Nephron progenitor cell (in vitro differentiated cells): ENCODE results near the gene ATG7.

ENCODE experiments used
- DNase-seq: peaks from one replicate; pipeline ENCODE4 v3.0.0; 2021
- H3K27ac Mint-ChIP-seq: 2 replicates; pipeline ENCODE4 v1.8.0; 2021; ENCODE audit warnings: mild to moderate bottlenecking, moderate library complexity, mixed read lengths
- H3K27me3 Mint-ChIP-seq: 2 replicates; pipeline ENCODE4 v1.8.0; 2021; ENCODE audit warnings: mild to moderate bottlenecking, low read depth, mixed read lengths; ENCODE audit not compliant: poor library complexity
- H3K36me3 Mint-ChIP-seq: 2 replicates; pipeline ENCODE4 v1.8.0; 2021; ENCODE audit warnings: low read depth, mixed read lengths
- H3K4me1 Mint-ChIP-seq: 2 replicates; pipeline ENCODE4 v1.8.0; 2021; ENCODE audit warnings: mixed read lengths
- H3K4me3 Mint-ChIP-seq: 2 replicates; pipeline ENCODE4 v1.8.0; 2021; ENCODE audit warnings: mild to moderate bottlenecking, moderate library complexity, mixed read lengths
- H3K9me3 Mint-ChIP-seq: 2 replicates; pipeline ENCODE4 v1.8.0; 2021; ENCODE audit warnings: mild to moderate bottlenecking, moderate library complexity, mixed read lengths
- TF ChIP-seq, protein P1 (sequence below): fragments of 200-600 bp; sonication (generic); IDR thresholded peaks from 2 replicates; pipeline ENCODE4 v1.5.0; 2021; ENCODE audit warnings: antibody characterized with exemption

The ATG7 gene

DNA sequence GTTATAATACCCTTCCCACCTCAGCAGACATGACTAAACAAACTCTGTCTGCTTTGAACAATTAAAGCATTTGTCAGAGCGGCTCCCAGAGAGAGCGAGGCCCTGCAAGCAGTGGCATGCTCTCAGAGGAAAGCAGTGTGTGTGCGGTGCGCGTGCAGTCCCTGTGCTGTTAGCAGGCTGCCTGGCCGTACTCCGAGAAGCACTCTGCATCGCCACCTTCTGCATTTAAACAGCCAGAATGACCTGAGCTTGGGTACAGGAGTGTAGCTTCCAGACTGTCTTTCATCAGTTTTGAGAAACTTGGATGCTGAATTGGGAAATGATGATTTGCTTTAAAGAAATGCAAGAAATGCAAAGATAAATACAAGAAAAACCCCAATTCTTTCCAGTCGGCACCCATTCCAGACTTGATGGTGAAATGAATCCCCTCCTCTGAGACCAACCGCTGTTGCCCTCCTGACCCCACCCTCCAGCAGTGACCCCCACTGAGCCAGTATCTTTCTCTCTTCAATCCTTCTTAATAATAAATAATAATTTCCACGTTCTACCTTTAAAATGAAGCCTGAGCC, 258.0 kb downstream of the ATG7 start:
- TF ChIP-seq, protein P1, sequence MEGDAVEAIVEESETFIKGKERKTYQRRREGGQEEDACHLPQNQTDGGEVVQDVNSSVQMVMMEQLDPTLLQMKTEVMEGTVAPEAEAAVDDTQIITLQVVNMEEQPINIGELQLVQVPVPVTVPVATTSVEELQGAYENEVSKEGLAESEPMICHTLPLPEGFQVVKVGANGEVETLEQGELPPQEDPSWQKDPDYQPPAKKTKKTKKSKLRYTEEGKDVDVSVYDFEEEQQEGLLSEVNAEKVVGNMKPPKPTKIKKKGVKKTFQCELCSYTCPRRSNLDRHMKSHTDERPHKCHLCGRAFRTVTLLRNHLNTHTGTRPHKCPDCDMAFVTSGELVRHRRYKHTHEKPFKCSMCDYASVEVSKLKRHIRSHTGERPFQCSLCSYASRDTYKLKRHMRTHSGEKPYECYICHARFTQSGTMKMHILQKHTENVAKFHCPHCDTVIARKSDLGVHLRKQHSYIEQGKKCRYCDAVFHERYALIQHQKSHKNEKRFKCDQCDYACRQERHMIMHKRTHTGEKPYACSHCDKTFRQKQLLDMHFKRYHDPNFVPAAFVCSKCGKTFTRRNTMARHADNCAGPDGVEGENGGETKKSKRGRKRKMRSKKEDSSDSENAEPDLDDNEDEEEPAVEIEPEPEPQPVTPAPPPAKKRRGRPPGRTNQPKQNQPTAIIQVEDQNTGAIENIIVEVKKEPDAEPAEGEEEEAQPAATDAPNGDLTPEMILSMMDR: no peak
- Mint-ChIP-seq H3K27ac (peak overlapping the region; percentile 33), H3K4me1 (peaks cover 63% of the 10 kb centered on the region), H3K36me3 (peaks cover 23% of the 10 kb centered on the region), H3K4me3 (no peak overlapping the region), H3K9me3 (peaks cover 22% of the 10 kb centered on the region), H3K27me3 (peaks cover 3% of the 10 kb centered on the region)
- DNase-seq: peak; percentile 33

DNA sequence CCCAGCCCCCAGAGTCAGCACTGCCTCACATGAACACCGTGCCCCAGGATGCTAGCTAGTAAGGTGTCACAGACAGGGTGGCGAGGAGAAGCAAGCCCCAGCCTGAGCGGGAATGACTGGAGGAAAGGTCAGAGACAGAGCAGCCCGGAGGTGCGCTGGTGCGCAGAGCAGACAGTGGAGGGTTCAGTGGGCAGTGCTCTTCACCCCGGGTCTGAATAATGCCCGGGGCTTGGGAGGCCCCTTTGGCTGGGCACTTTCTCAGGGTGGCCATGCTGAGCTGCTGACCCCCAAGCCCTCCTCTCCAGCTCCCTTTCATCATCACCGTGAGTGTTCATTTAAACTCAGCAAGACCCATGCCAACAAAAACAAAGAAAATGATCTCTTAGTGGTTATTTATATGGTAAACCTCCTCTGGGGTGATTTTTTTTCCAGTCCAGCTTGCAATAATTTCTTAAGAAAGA, 260.8 kb downstream of the ATG7 start:
- H3K27ac Mint-ChIP-seq: peak overlapping the region; percentile 95
- peaks cover 9% of the 10 kb centered on the region for H3K9me3 Mint-ChIP-seq
- H3K4me1 Mint-ChIP-seq: peaks cover 90% of the 10 kb centered on the region
- TF ChIP-seq, protein P1: no peak
- H3K36me3 Mint-ChIP-seq: peaks cover 15% of the 10 kb centered on the region
- DNase-seq: no peak
- peak overlapping the region; percentile 60 for H3K4me3 Mint-ChIP-seq
- peaks cover 8% of the 10 kb centered on the region for H3K27me3 Mint-ChIP-seq

DNA sequence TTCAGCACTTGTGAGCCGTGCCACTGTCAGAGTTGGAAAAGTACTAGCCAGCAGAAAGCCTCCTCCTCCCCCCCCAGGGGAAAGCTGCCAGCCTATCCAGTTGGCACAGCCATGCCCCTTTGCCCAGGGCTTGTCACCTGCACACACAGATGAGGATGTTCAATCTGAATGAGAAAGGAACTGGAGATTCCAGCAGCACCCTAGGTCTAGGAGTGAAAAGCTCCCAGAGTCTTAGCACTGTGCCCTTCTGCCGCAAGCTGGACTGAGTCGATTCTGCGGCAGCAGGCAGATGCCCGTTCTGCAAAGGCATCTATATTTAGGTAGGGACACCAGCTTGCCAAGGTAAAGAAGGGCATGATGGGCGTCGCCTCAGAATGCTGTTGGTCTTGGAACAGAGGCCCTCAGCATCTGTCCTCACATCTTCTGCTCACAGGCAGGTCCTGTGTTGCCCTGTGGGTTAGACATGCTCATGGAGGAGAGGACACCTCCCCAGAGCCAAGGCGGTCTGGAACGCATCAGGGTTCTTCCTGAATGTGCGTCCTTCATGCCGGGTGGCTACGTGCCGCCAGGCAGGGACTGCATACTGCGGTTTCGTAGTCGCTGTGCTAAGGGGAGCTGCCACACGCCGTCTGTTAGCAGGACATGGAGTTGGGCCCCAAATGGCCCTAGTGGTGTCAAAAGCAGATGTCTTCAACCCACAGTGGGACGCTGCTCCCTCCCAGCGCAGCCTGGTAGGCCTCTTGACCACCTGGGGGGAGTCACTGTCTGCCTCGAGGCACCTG, 262.0 kb downstream of the ATG7 start:
- H3K36me3 Mint-ChIP-seq: peaks cover 14% of the 10 kb centered on the region
- DNase-seq: no peak
- peaks cover 4% of the 10 kb centered on the region for H3K9me3 Mint-ChIP-seq
- peaks cover 8% of the 10 kb centered on the region for H3K27me3 Mint-ChIP-seq
- TF ChIP-seq, protein P1: no peak
- H3K27ac Mint-ChIP-seq: no peak overlapping the region
- peaks cover 91% of the 10 kb centered on the region for H3K4me1 Mint-ChIP-seq
- no peak overlapping the region for H3K4me3 Mint-ChIP-seq

DNA sequence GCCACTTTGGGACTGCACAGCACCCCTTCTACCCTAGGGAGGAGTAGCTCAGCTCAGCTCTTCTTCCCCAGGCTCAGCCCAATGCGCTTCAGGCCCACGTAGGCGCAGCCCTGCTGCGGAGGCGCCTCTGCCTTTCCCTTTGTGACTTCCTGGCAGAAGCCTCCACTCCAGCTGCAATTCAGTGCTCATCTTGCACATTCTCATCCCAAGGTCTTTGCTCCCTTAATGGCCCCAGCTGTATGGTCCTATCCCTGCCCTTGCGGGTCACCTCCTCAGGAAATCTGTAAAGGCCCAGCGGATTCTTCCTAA, 262.6 kb downstream of the ATG7 start:
- H3K4me3 Mint-ChIP-seq: no peak overlapping the region
- H3K27ac Mint-ChIP-seq: no peak overlapping the region
- H3K36me3 Mint-ChIP-seq: peaks cover 15% of the 10 kb centered on the region
- DNase-seq: no peak
- TF ChIP-seq, protein P1: no peak
- peaks cover 8% of the 10 kb centered on the region for H3K27me3 Mint-ChIP-seq
- peaks cover 91% of the 10 kb centered on the region for H3K4me1 Mint-ChIP-seq
- peaks cover 3% of the 10 kb centered on the region for H3K9me3 Mint-ChIP-seq

DNA sequence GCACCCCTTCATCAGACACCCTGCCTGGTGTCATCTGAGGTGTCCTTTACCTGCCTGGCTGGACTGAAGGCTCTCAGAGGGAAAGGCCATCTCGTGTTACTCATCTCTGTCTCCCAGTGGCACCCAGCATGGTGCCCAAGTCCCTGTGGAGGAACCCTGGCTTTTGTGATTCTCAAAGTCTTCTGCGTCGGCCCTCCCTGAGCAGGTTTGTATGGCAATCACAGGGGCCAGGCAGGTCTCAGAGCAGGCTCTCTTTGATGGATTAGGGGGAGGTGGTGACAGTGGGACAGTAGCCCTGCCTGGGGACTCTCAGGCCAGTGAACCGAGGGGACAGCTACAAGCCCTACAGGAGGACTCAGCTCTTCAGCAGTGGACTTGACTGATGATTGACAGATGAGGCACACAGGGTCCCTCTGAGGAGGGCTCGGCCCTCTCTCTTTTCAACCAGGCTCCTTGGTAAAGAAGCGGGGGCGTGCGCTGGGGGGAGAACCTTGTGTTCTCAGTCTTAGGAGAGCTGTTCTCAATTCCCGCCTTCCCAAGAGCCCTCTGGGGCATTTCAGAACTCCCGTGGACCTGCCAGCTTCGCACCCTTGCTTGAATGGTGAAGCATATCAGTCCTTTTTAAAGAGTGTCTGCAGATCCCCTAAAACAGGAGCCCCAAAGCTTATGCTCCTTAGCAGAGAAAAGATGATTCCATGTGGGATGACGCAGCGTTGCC, 263.2 kb downstream of the ATG7 start:
- TF ChIP-seq, protein P1: no peak
- peaks cover 11% of the 10 kb centered on the region for H3K36me3 Mint-ChIP-seq
- no peak overlapping the region for H3K27ac Mint-ChIP-seq
- H3K4me1 Mint-ChIP-seq: peaks cover 88% of the 10 kb centered on the region
- H3K9me3 Mint-ChIP-seq: no peaks in the 10 kb centered on the region
- peaks cover 8% of the 10 kb centered on the region for H3K27me3 Mint-ChIP-seq
- no peak overlapping the region for H3K4me3 Mint-ChIP-seq
- no peak for DNase-seq
